Vagina (tissue), 2 donors: Measurements from ENCODE around the gene APBB2.

Experiments
- POLR2AphosphoS5 ChIP-seq, 2 donors: sonication (generic); formaldehyde crosslinking; IDR thresholded peaks; one replicate each; pipeline ENCODE4 v1.9.0; 2017; ENCODE audit warnings: antibody characterized with exemption in 2 of 2, mild to moderate bottlenecking in 2 of 2, low read depth in 1 of 2; ENCODE audit not compliant: insufficient read depth in 1 of 2
- TF ChIP-seq, protein P1 (sequence below), 3 experiments: fragments of 450-650 bp in 2 of 3; fragments of 200-600 bp in 1 of 3; sonication (generic) in 1 of 3; IDR thresholded peaks; one replicate each; pipeline ENCODE4 v1.5.1; 2017 to 2019; ENCODE audit warnings: antibody characterized with exemption in 3 of 3, mild to moderate bottlenecking in 2 of 3, moderate library complexity in 2 of 3

DNA sequence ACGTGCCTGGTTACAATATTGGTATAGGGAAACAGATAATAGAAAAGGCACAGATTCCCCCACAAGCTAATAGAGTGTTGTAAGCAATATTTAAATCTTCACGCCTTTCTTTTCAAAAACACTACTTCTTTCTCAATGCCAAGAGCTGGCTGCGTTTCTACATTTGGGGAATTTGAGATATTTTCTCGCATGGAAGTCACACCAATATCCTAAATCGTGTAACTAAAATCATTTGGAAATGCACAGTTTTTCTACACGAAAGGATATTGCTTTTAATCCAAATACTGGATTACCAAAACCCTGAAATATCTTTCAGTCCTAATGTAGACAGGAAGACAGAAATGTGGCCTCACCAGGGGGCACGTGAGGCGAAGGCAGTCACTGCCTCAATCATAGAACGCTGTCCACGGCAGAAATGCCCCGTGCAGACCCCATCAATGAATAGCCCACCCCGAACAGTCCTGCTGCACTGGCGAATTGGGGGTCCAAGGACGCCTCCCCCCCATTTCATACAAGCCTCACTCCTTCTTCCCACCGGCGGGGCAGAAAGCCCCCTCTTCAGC is 358.0 kb downstream of the APBB2 start:
- TF ChIP-seq, protein P1, sequence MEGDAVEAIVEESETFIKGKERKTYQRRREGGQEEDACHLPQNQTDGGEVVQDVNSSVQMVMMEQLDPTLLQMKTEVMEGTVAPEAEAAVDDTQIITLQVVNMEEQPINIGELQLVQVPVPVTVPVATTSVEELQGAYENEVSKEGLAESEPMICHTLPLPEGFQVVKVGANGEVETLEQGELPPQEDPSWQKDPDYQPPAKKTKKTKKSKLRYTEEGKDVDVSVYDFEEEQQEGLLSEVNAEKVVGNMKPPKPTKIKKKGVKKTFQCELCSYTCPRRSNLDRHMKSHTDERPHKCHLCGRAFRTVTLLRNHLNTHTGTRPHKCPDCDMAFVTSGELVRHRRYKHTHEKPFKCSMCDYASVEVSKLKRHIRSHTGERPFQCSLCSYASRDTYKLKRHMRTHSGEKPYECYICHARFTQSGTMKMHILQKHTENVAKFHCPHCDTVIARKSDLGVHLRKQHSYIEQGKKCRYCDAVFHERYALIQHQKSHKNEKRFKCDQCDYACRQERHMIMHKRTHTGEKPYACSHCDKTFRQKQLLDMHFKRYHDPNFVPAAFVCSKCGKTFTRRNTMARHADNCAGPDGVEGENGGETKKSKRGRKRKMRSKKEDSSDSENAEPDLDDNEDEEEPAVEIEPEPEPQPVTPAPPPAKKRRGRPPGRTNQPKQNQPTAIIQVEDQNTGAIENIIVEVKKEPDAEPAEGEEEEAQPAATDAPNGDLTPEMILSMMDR (IDR thresholded peaks at IDR 0.05) = no peak
- no peak for TF ChIP-seq POLR2AphosphoS5 (IDR thresholded peaks at IDR 0.05; ENCODE audit: insufficient read depth in 1 of 2, low read depth in 1 of 2)
